ENCODE measurements around the gene KRTAP25-1.
A peak's percentile ranks its signal among the peaks of the same experiment; 100 is the strongest.

Gene KRTAP25-1

GRCh38 chr21:30271611-30272010 lies 17.7 kb downstream of the KRTAP25-1 start:
- TF ChIP-seq, protein P1, sequence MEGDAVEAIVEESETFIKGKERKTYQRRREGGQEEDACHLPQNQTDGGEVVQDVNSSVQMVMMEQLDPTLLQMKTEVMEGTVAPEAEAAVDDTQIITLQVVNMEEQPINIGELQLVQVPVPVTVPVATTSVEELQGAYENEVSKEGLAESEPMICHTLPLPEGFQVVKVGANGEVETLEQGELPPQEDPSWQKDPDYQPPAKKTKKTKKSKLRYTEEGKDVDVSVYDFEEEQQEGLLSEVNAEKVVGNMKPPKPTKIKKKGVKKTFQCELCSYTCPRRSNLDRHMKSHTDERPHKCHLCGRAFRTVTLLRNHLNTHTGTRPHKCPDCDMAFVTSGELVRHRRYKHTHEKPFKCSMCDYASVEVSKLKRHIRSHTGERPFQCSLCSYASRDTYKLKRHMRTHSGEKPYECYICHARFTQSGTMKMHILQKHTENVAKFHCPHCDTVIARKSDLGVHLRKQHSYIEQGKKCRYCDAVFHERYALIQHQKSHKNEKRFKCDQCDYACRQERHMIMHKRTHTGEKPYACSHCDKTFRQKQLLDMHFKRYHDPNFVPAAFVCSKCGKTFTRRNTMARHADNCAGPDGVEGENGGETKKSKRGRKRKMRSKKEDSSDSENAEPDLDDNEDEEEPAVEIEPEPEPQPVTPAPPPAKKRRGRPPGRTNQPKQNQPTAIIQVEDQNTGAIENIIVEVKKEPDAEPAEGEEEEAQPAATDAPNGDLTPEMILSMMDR (conservative IDR thresholded peaks at IDR 0.05; ENCODE audit: low read length): no peak
- no peak overlapping the region for H3K4me3 ChIP-seq (ENCODE audit: low read length)
- DNase-seq (ENCODE audit: low read depth): no peak

DNA sequence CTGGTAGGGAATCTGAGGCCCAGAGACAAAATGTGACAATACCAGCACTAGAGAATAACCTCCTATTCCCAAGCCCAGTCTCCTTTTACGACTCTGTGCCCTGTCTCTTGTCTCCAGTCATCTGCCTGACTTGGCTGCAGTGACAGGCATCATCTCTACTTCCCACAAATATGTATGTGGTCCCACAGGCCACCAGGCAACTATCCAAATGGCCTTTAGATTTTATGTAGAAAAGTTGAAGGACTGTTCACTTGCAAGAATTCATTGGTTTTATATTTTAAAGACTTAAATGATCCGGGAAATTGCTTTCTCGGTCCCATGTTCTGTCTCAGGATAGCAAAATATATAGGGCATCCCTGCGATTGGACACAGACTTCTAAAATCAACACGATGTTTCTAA lies 18.2 kb downstream of the KRTAP25-1 start:
- TF ChIP-seq, protein P1 (conservative IDR thresholded peaks at IDR 0.05; ENCODE audit: low read length): no peak
- H3K4me3 ChIP-seq (ENCODE audit: low read length): no peak overlapping the region
- no peak for DNase-seq (ENCODE audit: low read depth)

DNA sequence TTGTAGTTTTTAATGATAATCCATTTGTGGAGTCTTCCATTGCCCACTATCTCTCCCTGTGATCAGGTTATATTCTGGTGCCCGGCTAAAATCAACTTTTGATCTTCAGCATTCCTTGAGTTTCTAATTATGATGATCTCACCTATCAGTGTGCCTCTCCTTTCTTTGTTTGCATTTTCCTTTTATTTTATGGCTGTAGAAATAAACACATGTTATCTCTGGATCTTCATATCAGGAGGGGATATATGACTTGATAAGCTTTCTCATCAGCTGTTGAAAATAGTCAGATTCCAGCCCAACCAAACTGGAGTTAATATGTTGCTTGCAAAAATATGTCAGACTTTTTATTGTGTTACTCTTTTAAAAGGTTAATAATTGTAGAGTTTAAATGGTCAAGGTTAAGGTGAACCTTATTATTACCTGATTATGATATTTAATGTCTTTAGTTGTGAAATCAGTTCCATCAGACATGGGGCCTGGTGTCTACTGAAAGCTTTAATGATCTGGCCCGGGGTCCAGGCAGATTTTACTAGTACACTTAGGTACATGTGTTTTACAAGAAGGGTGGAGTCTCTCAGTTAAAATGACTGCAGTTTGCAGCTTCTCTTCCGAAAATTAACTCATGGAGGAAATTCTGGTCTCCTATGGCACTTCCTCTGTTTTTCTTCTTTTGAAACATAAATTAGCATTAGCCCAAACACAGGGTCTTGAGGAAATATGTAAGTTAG lies 19.3 kb downstream of the KRTAP25-1 start:
- DNase-seq (ENCODE audit: low read depth): no peak
- TF ChIP-seq, protein P1 (conservative IDR thresholded peaks at IDR 0.05; ENCODE audit: low read length): no peak
- H3K4me3 ChIP-seq (ENCODE audit: low read length): no peak overlapping the region

DNA sequence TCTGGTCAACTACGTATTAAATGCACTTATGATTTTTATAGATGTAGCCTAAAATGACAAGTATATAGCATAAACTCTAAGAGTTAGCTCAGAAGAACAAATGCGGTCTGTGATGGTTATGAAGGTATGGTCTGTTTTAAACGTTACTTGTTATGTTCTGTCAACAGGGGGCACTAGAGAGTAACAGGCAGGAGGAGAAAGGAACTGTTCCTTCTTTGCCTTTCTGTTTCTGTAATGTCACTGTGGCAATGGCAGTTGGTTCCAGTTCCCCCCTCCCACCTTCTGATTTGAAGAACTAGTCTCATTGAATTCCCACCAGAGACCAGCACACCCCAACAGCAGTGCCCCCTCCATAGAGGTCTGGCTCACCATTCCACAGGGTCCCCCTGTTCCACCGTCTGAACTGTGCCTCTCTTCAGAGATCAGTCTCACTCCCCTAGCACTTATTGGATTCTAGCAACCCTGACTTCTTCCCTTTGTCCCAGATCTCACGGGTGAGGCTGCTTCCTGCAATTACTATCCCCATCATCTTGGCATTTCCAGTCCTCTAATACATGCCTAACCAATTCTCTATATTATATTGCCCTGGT lies 20.6 kb downstream of the KRTAP25-1 start:
- H3K4me3 ChIP-seq (ENCODE audit: low read length): no peak overlapping the region
- DNase-seq (ENCODE audit: low read depth): no peak
- TF ChIP-seq, protein P1 (conservative IDR thresholded peaks at IDR 0.05; ENCODE audit: low read length): no peak

DNA sequence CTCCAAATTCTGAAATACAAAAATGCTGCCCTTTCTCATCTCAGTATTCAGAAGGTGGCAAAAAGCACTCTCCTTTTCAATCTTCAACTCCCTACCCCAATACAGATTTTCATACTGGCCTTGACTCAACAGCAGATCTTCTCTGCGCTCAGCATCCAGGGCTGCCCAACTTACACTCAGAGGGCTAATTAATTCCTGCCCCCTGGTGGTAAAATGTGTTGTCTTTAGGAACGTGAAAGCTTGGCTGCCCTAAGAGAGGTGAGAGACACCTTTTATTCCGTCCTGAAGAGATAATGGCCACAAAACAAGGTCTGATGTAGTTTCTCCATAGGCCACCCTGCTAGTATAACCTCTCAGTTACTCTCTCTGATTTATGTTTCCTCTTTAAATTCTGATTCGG lies 31.5 kb downstream of the KRTAP25-1 start:
- peak; percentile 13 for DNase-seq (ENCODE audit: low read depth)
- no peak overlapping the region for H3K4me3 ChIP-seq (ENCODE audit: low read length)
- TF ChIP-seq, protein P1 (conservative IDR thresholded peaks at IDR 0.05; ENCODE audit: low read length): peak; percentile 26; the same call in 1 of the 2 replicates

- no peak overlapping the region for H3K4me3 ChIP-seq (ENCODE audit: low read length)
- DNase-seq (ENCODE audit: low read depth): no peak
- TF ChIP-seq, protein P1 (conservative IDR thresholded peaks at IDR 0.05; ENCODE audit: low read length): no peak
Observed at GRCh38 chr21:30256100-30256499, 33.2 kb downstream of the KRTAP25-1 start.

- H3K4me3 ChIP-seq (ENCODE audit: low read length): no peak overlapping the region
- no peak for DNase-seq (ENCODE audit: low read depth)
- TF ChIP-seq, protein P1 (conservative IDR thresholded peaks at IDR 0.05; ENCODE audit: low read length): no peak
Observed at GRCh38 chr21:30255679-30256078, 33.6 kb downstream of the KRTAP25-1 start.

Measured in AG10803 (cell line).